Epithelial cell of proximal tubule (primary cell): ENCODE results near the gene MRAP. TPM values are rescaled to one million over a fixed set of nuclear protein-coding genes. Genes with fewer than 3 reads are reported as not detected.
"Not testable (repeated sequence)": the region's sequence is repeated elsewhere in the genome, so short reads cannot be mapped to it uniquely, and the experiment has no call there.

ENCODE experiments used
- DNase-seq: peaks from one replicate; pipeline ENCODE4 v3.0.0-alpha.2; 2011; ENCODE audit warnings: low read depth
- H3K4me3 ChIP-seq: 2 replicates; pipeline ENCODE4 v1.5.1; 2011; ENCODE audit warnings: low read depth, mild to moderate bottlenecking, low read length
- total RNA-seq: library from RNA; depleted of rRNA; stranded (reverse); fragments of >200 nt; gene quantifications from 2 replicates; pipeline ENCODE4 v1.2.3, GENCODE V29; 2015
- TF ChIP-seq, protein P1 (sequence below): conservative IDR thresholded peaks from 2 replicates; pipeline ENCODE4 v1.5.1; 2012; ENCODE audit warnings: low read depth, mild to moderate bottlenecking, low read length

MRAP gene
- total RNA-seq, 1 donor from 2014 or later = not detected

- DNase-seq = no peak
- TF ChIP-seq, protein P1, sequence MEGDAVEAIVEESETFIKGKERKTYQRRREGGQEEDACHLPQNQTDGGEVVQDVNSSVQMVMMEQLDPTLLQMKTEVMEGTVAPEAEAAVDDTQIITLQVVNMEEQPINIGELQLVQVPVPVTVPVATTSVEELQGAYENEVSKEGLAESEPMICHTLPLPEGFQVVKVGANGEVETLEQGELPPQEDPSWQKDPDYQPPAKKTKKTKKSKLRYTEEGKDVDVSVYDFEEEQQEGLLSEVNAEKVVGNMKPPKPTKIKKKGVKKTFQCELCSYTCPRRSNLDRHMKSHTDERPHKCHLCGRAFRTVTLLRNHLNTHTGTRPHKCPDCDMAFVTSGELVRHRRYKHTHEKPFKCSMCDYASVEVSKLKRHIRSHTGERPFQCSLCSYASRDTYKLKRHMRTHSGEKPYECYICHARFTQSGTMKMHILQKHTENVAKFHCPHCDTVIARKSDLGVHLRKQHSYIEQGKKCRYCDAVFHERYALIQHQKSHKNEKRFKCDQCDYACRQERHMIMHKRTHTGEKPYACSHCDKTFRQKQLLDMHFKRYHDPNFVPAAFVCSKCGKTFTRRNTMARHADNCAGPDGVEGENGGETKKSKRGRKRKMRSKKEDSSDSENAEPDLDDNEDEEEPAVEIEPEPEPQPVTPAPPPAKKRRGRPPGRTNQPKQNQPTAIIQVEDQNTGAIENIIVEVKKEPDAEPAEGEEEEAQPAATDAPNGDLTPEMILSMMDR = no peak
These were observed 9.1 kb downstream of the MRAP start for GRCh38 chr21:32307706-32308105.

GRCh38 chr21:32308696-32309095 lies 10.0 kb downstream of the MRAP start:
- H3K4me3 ChIP-seq = no peak overlapping the region
- no peak for DNase-seq
- TF ChIP-seq, protein P1 = no peak

More at GRCh38 chr21:32307706-32308105, 9.1 kb downstream of the MRAP start:
- H3K4me3 ChIP-seq = no peak overlapping the region

DNA sequence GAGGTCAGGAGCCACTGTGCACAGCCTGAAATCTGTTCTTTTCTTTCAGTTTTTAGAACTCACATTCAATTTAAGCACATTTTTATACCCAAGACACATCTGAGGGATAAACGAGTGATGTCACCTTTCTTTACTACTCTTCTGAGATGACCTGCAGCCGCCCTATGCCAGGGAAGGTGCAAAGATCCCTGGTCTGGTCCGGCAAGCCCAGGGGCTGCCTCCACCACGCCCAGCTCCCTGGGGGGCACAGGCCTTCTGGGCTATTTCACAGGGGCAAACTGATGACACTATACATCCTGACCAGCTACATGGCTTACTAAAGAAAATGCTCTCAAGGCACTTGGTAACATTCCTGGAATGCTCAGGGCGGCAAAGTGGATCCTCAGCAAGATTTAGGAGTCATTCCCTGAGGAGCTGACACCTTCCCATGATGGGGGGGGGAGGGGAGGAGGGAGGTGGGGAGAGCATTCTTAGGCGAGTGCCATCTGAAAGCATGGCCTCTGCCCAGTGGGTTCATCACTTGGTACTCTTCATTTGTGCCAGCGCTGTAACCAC lies 11.3 kb downstream of the MRAP start:
- no peak for DNase-seq
- TF ChIP-seq, protein P1 = no peak
- H3K4me3 ChIP-seq = no peak overlapping the region

- not testable (repeated sequence) for DNase-seq, H3K4me3 ChIP-seq
These were observed 12.3 kb downstream of the MRAP start for GRCh38 chr21:32310976-32311375.

GRCh38 chr21:32311621-32312020 lies 13.0 kb downstream of the MRAP start:
- no peak overlapping the region for H3K4me3 ChIP-seq
- TF ChIP-seq, protein P1 = no peak
- no peak for DNase-seq

GRCh38 chr21:32312326-32312725 lies 13.7 kb downstream of the MRAP start:
- TF ChIP-seq, protein P1 = no peak
- DNase-seq = no peak
- H3K4me3 ChIP-seq = no peak overlapping the region

DNA sequence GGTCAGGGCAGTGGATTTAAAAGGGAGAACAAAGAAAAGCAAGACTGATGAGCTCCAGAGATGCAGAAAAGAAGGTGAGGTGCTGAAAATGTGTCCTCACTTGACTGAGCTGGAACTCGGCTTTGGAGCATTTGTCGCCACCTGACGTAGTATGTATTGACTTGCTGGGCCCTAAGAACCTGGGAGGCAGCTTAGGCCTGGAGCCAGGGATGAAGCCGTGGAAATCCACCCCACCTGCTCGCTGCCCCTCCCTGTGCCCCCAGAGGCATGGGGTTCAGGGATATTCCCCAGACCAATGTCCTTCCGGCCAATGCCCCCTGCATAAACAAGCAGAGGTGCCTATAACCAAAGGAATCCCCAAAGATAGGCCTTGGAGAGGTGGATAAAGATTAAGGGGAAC lies 14.3 kb downstream of the MRAP start:
- DNase-seq = no peak
- no peak overlapping the region for H3K4me3 ChIP-seq
- TF ChIP-seq, protein P1 = no peak

- no peak for DNase-seq
- TF ChIP-seq, protein P1 = no peak
- no peak overlapping the region for H3K4me3 ChIP-seq
These were observed 16.2 kb downstream of the MRAP start for GRCh38 chr21:32314806-32315205.
